NCI-H526 treated with DMSO at 0.1 percent for 48 hours (cell line): Measurements from ENCODE around the gene COQ5.
"Not testable (repeated sequence)": the region's sequence is repeated elsewhere in the genome, so short reads cannot be mapped to it uniquely, and the experiment has no call there.

Source experiments
- DNase-seq: peaks from one replicate; lab custom pipeline; 2025; lab: John Stamatoyannopoulos, UW

COQ5 gene

GRCh38 chr12:120528861-120529525 is at the start of gene COQ5:
TSS of gene COQ5 (minus strand) at chr12:120529158. CDS start at chr12:120529141, 17 bp downstream.
- DNase-seq, result peak; percentile 63

GRCh38 chr12:120574106-120574505 is 45.1 kb upstream of the COQ5 start:
- DNase-seq, result no peak

GRCh38 chr12:120573560-120573959 is 44.6 kb upstream of the COQ5 start:
- no peak for DNase-seq

- DNase-seq, result no peak
Observed at GRCh38 chr12:120571299-120571698, 42.3 kb upstream of the COQ5 start.

GRCh38 chr12:120563495-120563894 is 34.5 kb upstream of the COQ5 start:
- DNase-seq, result no peak

GRCh38 chr12:120562906-120563305 is 33.9 kb upstream of the COQ5 start:
- no peak for DNase-seq

GRCh38 chr12:120557589-120557988 is 28.6 kb upstream of the COQ5 start:
- no peak for DNase-seq

GRCh38 chr12:120554678-120555077 is 25.7 kb upstream of the COQ5 start:
- no peak for DNase-seq

- no peak for DNase-seq
Observed at GRCh38 chr12:120546050-120546386, 17.1 kb upstream of the COQ5 start.

GRCh38 chr12:120544691-120545090 is 15.7 kb upstream of the COQ5 start:
- DNase-seq, result no peak

GRCh38 chr12:120542166-120542565 is 13.2 kb upstream of the COQ5 start:
- no peak for DNase-seq

- no peak for DNase-seq
Observed at GRCh38 chr12:120540445-120540844, 11.5 kb upstream of the COQ5 start.

GRCh38 chr12:120539303-120539702 is 10.3 kb upstream of the COQ5 start:
- DNase-seq, result no peak

- no peak for DNase-seq
Observed at GRCh38 chr12:120538281-120539156, 9.6 kb upstream of the COQ5 start.

GRCh38 chr12:120537856-120538220 is 8.9 kb upstream of the COQ5 start:
- no peak for DNase-seq

- DNase-seq, result no peak
Observed at GRCh38 chr12:120536064-120536791, 7.3 kb upstream of the COQ5 start.

GRCh38 chr12:120534703-120535655 is 6.0 kb upstream of the COQ5 start:
- DNase-seq, result peak; percentile 57

GRCh38 chr12:120534203-120534702 is 5.3 kb upstream of the COQ5 start, which contains the start of gene RNF10:
TSS of gene RNF10 (plus strand) at chr12:120534356. CDS start at chr12:120534812, 456 bp downstream.
- peak; percentile 82 for DNase-seq

GRCh38 chr12:120532701-120533238 is 3.8 kb upstream of the COQ5 start:
- DNase-seq, result no peak

- not testable (repeated sequence) for DNase-seq
Observed at GRCh38 chr12:120530418-120530761, 1.4 kb upstream of the COQ5 start.
